GM18505 (cell line): ENCODE data around the gene DNAAF2.
"Not testable (repeated sequence)": the region's sequence is repeated elsewhere in the genome, so short reads cannot be mapped to it uniquely, and the experiment has no call there.

Experiments
- ATAC-seq: cut with Tn5 transposase; IDR thresholded peaks from one replicate; pipeline ENCODE4 v1.9.1; 2021; ENCODE audit not compliant: unreplicated experiment
- POLR2A ChIP-seq: IDR thresholded peaks from 4 replicates; pipeline ENCODE4 v1.6.1; 2011; ENCODE audit warnings: borderline replicate concordance; ENCODE audit not compliant: insufficient read depth, insufficient read length; ENCODE audit errors: extremely low read depth

Gene DNAAF2, protein sequence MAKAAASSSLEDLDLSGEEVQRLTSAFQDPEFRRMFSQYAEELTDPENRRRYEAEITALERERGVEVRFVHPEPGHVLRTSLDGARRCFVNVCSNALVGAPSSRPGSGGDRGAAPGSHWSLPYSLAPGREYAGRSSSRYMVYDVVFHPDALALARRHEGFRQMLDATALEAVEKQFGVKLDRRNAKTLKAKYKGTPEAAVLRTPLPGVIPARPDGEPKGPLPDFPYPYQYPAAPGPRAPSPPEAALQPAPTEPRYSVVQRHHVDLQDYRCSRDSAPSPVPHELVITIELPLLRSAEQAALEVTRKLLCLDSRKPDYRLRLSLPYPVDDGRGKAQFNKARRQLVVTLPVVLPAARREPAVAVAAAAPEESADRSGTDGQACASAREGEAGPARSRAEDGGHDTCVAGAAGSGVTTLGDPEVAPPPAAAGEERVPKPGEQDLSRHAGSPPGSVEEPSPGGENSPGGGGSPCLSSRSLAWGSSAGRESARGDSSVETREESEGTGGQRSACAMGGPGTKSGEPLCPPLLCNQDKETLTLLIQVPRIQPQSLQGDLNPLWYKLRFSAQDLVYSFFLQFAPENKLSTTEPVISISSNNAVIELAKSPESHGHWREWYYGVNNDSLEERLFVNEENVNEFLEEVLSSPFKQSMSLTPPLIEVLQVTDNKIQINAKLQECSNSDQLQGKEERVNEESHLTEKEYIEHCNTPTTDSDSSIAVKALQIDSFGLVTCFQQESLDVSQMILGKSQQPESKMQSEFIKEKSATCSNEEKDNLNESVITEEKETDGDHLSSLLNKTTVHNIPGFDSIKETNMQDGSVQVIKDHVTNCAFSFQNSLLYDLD

DNA sequence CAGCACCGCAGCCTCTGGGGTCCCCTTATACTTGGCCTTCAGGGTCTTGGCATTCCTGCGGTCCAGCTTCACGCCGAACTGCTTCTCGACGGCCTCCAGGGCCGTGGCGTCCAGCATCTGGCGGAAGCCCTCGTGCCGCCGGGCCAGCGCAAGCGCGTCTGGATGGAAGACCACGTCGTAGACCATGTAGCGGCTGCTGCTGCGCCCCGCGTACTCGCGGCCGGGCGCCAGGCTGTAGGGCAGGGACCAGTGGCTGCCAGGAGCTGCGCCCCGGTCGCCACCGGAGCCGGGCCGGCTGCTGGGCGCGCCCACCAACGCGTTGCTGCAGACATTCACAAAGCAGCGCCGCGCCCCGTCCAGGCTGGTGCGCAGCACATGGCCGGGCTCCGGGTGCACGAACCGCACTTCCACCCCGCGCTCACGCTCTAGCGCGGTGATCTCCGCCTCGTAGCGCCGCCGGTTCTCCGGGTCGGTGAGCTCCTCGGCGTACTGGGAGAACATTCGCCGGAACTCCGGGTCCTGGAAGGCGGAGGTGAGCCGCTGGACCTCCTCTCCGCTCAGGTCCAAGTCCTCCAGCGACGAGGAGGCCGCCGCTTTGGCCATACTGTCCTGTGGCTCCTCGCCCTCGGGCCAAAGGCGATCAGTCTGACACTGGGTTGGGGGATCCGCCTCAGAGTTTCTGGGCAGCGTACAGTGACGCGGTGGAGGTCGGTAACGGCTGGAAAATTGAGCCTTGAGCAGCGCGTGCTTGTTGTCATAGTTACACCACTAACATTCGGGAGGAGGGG is at the start of gene DNAAF2:
TSS of gene DNAAF2 (minus strand) at position 698 of the 788 bp plus-strand sequence. CDS start at position 603, 95 bp downstream.
- TF ChIP-seq POLR2A, result no peak
- peak; percentile 25 for ATAC-seq

GRCh38 chr14:49679271-49679670 is 44.2 kb upstream of the DNAAF2 start:
- ATAC-seq, result no peak
- TF ChIP-seq POLR2A, result no peak

GRCh38 chr14:49677643-49678042 is 42.6 kb upstream of the DNAAF2 start:
- no peak for ATAC-seq
- no peak for TF ChIP-seq POLR2A

DNA sequence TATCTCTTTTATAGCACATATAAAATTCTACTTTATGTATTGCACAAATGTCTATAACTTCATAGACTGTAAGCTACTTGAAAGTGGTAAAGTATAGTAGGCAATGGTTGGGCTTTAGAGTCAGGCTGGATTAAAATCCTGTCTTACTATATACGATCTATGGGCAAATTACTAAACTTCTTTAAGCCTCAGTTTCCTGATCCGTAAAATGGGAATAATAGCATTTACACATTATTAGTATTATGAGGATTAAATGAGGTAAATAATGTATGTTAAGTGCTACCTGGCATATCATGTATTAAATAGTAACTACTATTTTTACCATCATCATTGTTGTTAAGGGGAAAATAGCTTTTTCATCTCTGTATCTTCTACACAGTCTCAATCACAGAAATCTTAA is 38.5 kb upstream of the DNAAF2 start:
- TF ChIP-seq POLR2A, result no peak

GRCh38 chr14:49670475-49670874 is 35.4 kb upstream of the DNAAF2 start:
- TF ChIP-seq POLR2A, result no peak
- no peak for ATAC-seq

More for the DNA sequence above, 38.5 kb upstream of the DNAAF2 start:
- no peak for ATAC-seq

GRCh38 chr14:49659526-49660455 is 24.7 kb upstream of the DNAAF2 start:
- no peak for ATAC-seq
- TF ChIP-seq POLR2A, result no peak

DNA sequence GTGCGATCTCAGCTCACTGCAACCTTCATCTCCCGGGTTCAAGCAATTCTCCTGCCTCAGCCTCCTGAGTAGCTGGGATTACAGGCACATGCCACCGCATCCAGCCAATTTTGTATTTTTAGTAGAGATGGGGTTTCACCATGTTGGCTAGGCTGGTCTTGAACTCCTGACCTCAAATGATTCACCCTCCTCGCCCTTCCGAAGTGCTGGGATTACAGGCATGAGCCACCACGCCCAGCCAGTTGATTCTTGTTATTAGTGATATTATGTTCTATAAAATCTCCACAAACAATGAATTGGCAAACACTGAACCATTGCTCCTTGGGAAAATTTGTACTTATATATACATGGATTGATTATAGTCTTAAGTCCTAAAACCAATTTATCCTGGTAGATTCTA is 22.5 kb upstream of the DNAAF2 start:
- ATAC-seq, result not testable (repeated sequence)

GRCh38 chr14:49654511-49654910 is 19.5 kb upstream of the DNAAF2 start:
- no peak for ATAC-seq
- TF ChIP-seq POLR2A, result no peak

- TF ChIP-seq POLR2A, result no peak
- ATAC-seq, result no peak
Observed at GRCh38 chr14:49653508-49653907, 18.5 kb upstream of the DNAAF2 start.

- no peak for ATAC-seq
- no peak for TF ChIP-seq POLR2A
Observed at GRCh38 chr14:49642163-49642562, 7.1 kb upstream of the DNAAF2 start.

GRCh38 chr14:49641697-49642129 is 6.7 kb upstream of the DNAAF2 start:
- ATAC-seq, result no peak

More at GRCh38 chr14:49641697-49642129, 6.7 kb upstream of the DNAAF2 start:
- TF ChIP-seq POLR2A, result no peak
